ENCODE data around the gene MANSC4.

MANSC4 gene

DNA sequence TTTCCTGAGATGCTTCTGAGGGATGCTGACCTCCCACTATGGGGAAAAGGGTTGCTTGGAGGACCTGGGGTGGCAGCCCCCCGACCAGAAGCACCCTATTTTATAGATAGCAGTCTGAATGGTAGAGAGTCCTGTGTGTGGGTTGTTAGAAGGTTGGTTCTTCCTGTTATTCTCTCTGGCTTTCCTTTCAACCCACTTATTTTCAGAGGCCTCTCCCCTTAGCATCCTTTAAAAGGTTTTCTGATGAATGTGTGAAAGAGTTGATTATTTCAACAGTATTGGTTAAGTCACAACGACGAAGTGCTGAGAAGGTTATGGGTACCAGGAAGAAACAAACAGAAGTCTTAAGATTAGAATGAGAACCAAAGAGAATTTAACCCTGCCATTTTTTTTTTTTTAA is 20.8 kb upstream of the MANSC4 start:
- DNase-seq (ENCODE audit: low read depth), result no peak

- DNase-seq (ENCODE audit: low read depth), result no peak
Observed at GRCh38 chr12:27797301-27798025, 17.4 kb upstream of the MANSC4 start.

GRCh38 chr12:27796128-27796527 is 16.1 kb upstream of the MANSC4 start:
- DNase-seq (ENCODE audit: low read depth), result no peak

GRCh38 chr12:27794818-27795584 is 15.0 kb upstream of the MANSC4 start:
- DNase-seq (ENCODE audit: low read depth), result no peak

DNA sequence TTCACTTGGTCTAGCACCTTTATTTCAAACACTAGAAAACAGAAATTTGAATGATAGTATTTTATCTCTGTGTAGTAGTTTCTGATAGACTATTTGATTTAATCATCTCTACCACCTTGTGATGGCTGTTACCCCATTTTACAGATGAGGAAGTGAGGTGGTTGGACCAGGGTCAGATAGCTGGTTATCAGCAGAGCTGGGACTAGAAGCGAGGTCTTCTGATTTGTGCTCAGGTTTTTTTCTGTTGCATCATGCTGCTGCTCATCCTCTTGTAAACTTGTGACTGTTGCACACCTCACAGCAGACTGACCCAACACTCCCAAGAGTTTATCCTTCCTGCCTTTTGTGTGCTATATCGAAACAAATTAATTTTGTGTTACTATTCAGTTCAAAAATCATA is 10.1 kb upstream of the MANSC4 start:
- no peak for DNase-seq (ENCODE audit: low read depth)

- DNase-seq (ENCODE audit: low read depth), result no peak
Observed at GRCh38 chr12:27787559-27787958, 7.5 kb upstream of the MANSC4 start.

- no peak for DNase-seq (ENCODE audit: low read depth)
Observed at GRCh38 chr12:27785882-27786570, 6.0 kb upstream of the MANSC4 start.

DNA sequence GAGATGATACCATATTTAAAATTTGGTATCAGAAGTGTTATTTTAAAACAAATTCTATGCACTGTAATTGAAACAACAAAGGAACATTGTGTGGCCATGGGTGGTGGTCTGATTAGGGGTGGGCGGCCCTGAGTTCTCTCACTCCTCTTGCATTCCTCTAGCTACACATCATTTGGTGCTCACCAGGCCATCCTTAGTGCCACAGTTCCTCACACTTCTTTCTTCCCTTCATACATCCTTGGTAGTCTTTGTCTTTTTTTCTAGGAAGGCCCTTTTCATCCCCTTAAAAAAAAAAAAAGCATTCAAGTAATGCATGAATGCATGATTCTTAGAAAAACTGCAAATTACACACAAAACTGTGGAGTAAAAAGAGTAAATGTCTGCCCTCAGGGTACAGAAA is 2.4 kb upstream of the MANSC4 start:
- DNase-seq (ENCODE audit: low read depth), result no peak

DNA sequence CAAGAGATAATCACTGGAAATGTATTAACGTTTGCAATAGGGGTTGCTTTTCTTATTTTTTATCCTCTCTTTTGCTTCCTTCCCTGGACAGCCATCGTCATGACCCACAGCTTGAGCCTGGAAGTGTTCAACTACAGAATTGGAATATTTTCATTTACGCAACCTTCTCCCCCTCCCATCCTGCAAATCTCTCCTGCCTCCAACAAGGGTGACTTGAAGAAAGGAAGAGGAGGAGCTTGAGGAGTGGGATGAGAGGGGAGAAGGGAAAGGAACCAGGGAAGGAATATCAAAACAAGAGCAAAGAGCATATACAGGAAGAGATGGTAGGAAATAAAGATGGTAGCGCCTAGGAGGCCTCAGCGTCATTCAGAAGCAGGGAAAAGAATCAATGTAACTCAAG is 1.6 kb upstream of the MANSC4 start:
- no peak for DNase-seq (ENCODE audit: low read depth)

DNA sequence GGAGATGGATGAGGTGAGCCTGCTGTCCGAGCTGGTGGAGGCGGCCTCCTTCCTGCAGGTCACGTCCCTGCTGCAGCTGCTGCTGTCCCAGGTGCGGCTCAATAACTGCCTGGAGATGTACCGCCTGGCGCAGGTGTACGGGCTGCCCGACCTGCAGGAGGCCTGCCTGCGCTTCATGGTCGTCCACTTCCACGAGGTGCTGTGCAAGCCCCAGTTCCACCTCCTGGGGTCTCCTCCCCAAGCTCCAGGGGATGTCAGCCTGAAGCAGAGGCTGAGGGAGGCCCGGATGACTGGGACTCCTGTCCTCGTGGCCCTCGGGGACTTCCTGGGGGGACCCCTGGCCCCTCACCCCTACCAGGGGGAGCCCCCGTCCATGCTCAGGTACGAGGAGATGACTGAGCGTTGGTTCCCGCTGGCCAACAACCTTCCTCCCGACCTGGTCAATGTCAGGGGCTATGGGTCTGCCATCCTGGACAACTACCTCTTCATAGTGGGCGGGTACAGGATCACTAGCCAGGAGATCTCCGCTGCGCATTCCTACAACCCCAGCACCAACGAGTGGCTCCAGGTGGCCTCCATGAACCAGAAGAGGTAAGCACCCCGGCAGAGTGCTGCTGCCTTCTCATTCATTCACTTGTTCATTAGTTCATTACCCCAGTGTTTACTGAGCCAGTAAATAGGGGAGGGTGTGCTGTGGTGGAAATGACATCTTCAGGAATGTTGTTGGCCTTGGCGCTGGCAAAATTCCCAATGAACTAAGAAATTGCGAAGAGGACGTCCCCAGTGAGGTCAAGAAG is 774 bp upstream of the MANSC4 start:
- DNase-seq (ENCODE audit: low read depth), result no peak

DNA sequence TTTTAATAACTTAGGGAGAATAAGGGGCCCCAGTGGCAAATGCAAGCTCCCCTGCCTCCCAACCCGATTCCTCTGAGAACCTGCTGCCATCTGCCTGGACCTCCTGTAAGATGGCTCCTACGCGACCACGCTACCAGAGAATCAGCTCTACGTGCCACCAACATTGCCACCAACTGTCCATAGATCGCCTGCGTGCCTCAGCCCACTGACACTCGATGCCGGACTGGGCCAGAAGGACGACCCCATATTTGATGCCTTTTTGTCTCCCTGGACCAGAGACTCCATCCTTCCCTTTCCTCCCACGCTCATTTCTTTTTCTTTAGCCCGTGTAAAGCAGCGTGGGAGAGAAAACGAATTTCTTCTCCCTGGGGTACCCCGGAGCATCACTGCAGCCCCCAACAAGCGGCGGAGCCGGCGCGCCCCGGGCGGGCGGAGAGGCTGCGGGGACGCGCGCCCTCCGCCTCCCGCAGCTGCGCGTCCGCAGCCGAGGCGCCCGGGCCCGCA is 568 bp downstream of the MANSC4 start:
- no peak for DNase-seq (ENCODE audit: low read depth)

DNA sequence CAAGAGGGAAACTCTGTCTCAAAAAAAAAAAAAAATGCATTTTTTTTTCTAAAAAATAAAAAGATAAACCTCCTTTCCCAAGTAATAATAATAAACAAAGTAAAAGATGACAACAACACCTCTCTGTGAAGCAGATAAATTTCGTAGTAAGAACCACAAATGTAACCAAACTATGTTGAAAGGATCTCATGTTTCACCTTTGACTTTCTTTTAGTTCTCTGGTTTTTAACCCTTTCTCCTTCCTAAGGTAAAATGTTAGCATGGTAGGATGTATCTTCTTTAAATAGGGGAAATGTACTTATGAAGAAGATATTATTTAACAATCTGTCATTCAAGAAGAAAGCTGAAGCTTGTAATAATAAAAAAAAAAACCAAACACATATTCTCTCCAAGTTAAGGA is 1.8 kb downstream of the MANSC4 start:
- DNase-seq (ENCODE audit: low read depth), result no peak

- no peak for DNase-seq (ENCODE audit: low read depth)
Observed at GRCh38 chr12:27777141-27777540, 2.9 kb downstream of the MANSC4 start.

GRCh38 chr12:27772328-27773049 is 7.5 kb downstream of the MANSC4 start:
- no peak for DNase-seq (ENCODE audit: low read depth)

GRCh38 chr12:27771481-27772327 is 8.3 kb downstream of the MANSC4 start:
- no peak for DNase-seq (ENCODE audit: low read depth)

GRCh38 chr12:27769142-27769673 is 10.8 kb downstream of the MANSC4 start:
- no peak for DNase-seq (ENCODE audit: low read depth)

DNA sequence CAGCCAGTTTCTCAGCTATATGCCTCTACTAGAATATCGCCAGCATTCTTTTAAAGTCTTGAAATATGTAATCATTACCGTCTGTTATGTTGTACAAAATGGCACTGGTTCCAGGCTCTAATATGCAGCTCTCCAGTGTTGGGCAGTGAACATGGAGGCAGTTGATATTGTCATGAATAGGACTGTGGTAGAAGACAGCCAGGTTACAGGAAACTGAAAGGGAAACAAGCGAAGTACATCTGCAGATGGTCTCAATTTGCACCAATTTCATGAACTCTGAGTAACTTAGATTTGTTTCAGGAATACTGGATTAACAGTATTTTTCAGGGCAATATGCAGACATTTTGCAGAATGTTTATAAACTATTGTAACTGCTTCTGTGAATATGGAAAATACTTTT is 13.4 kb downstream of the MANSC4 start:
- DNase-seq (ENCODE audit: low read depth), result no peak

GRCh38 chr12:27762757-27763156 is 17.3 kb downstream of the MANSC4 start:
- DNase-seq (ENCODE audit: low read depth), result no peak

DNA sequence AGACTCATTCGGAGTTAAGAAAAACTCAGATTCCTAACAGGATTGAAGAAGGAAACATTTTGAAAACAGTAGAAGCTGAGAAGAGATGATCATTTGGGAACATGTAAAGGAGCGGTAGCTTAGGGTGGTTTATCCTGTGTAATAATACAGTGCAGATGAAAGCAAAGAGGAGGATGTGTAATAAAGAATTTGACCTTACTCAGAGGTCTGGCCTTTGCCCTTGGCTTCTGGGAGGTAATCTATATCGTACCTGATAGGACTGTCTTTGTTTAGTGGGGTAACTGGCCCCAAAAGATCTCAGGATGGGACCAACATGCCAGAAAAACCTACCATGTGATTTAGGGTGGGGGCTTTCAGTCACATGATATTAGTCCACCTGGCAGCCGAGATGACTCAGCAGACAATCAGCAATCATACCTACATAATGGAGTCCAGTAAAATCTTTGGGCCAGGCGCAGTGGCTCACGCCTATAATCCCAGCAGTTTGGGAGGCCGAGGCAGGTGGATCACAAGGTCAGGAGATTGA is 23.3 kb downstream of the MANSC4 start:
- no peak for DNase-seq (ENCODE audit: low read depth)

- no peak for DNase-seq (ENCODE audit: low read depth)
Observed at GRCh38 chr12:27754795-27755194, 25.2 kb downstream of the MANSC4 start.
